Head of caudate nucleus (tissue), 42 donors: ENCODE results near the gene PITPNC1.

Experiments used
- DNase-seq, 42 donors: peaks; one replicate each; pipeline versions ENCODE4 v3.0.0 to v3.0.0-alpha.2; 2020 to 2021; ENCODE audit warnings: mixed read lengths in 7 of 42
- intact Hi-C: fragments of 100-400 bp; cut with DNase I; formaldehyde crosslinking; loops from one replicate; pipeline ENCODE4 v1.15.0; 2022

Gene PITPNC1

GRCh38 chr17:67517325-67517724, 140.2 kb downstream of the PITPNC1 start:
- DNase-seq = no peak
- intact Hi-C loops = no loop called here

GRCh38 chr17:67518876-67519275, 141.8 kb downstream of the PITPNC1 start:
- intact Hi-C loops = no loop called here
- DNase-seq = no peak

GRCh38 chr17:67519801-67520251, 142.7 kb downstream of the PITPNC1 start:
- no peak for DNase-seq
- intact Hi-C loops = no loop called here

- peak in 1 of 42 donors; percentile 18 for DNase-seq
- intact Hi-C loops = no loop called here
Observed at GRCh38 chr17:67520252-67520906, 143.3 kb downstream of the PITPNC1 start.

GRCh38 chr17:67520916-67521774, 144.1 kb downstream of the PITPNC1 start:
- intact Hi-C loops = no loop called here
- no peak for DNase-seq

DNA sequence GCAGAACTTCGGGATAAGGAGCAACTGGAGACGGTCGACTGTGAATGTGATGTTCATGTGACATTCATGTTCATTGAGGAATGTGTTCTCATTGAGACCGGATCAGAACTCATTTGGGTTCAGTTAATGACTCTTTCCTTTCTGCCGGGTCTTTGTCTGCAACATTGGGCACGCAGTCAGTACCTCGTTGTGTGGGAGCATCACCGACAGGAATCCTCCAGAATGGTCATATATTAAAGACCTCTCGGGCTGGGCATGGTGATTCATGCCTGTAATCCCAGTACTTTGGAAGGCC, 144.6 kb downstream of the PITPNC1 start:
- no peak for DNase-seq
- intact Hi-C loops = no loop called here

GRCh38 chr17:67523101-67523500, 146.0 kb downstream of the PITPNC1 start:
- intact Hi-C loops = no loop called here
- DNase-seq = no peak

DNA sequence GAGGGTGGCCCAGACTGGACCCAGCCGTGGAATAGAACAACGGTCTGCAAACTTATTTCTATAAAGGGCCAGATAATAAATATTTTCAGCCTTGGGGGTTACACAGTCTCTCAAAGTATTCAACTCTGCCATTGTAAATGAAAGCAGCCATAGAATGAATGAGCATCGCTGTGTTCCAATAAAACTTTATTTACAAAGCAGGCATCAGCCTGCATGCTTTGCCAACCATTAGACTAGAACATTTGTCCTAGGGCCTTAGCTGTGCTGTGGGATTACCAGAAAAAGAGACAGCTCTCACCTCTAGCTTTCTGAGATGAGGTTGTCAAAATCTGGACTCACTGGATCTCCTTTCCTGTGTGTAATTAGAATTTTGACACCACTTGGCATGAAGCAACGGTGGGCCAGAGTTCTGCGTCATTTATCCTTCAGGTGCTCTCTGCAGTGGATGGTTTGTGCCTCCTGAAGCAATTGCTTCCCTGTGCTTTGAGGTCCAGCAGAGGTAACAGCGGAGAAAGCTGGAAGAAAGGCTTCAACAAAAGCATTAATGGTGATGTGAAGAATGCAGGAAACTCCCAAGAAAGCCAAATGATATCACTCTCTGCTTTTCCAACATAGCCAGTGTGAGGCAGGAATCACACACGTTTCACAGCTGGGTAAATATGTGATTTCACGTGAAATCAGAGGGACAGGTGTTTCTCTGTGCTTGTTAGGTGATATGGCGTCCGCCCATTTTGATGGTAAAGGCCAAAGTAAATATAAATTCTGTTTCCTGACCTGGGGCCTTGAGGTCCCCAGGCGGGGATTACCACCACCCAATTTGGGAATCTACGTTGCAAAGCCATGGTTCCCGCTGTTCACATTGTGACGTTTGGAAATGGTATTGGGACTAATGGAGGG, 148.4 kb downstream of the PITPNC1 start:
- DNase-seq = no peak
- intact Hi-C loops = no loop called here

GRCh38 chr17:67526700-67527099, 149.6 kb downstream of the PITPNC1 start:
- intact Hi-C loops = no loop called here
- peak in 18 of 42 donors; percentile 30 to 74 (median 47) for DNase-seq

DNA sequence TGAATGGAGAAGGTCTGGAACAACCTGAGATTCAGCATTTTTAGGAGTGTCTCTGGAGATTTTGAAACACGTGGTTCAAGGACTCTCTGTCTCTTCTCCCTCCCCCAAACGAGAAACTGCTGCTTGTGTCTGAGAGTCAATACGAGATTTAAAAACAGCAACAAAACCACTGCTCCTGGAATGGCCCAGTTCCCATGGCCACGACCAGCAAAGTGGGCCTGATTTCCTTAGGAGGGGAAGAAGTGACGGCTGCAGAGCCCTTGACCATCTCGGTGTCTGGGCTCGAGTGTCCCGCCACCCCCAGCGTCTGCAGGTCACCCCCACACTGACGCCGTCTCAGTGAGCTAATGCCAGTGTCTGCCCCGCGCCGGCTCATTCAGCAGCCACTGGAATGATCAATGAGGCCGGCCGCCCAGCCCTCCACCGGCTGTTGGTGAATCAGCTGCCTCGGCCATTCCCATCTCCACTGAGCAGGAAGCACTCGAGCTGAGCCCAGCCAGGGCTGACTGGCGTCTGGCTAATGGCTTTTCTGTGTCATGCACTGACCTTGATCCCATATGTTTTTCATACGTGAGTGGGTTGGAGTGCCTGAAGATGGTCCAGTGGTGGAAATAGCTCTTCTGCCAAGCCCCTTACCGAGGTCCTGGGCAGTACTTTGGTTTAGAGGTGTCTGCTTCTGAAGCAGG, 151.8 kb downstream of the PITPNC1 start:
- DNase-seq = peak; percentile 36 to 91 (median 72)
- intact Hi-C loops = no loop called here

- intact Hi-C loops = no loop called here
- peak in 23 of 42 donors; percentile 28 to 72 (median 47) for DNase-seq
Observed at GRCh38 chr17:67531291-67531690, 154.2 kb downstream of the PITPNC1 start.

GRCh38 chr17:67532326-67532871, 155.3 kb downstream of the PITPNC1 start:
- DNase-seq = peak in 13 of 42 donors; percentile 10 to 70 (median 37)
- intact Hi-C loops = no loop called here

DNA sequence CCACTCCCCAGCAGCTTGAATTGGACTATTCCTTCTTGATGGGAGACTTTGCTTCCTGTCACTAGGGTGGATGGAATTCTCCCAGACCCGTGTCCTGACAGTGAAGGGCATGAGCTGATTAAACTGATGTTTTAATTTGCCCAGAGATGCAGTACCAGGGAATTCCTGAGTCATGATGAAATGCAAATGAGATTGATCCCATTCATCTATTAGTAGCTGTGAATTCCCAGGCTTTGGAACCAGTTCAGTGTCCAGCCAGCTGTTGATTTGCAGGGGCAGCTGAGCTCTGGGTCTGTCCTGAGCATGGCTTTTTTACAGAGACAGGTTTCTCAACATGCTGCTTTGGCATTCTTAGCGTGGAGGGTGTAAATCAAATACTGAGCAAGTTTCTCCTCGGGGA, 157.9 kb downstream of the PITPNC1 start:
- no peak for DNase-seq
- intact Hi-C loops = no loop called here

GRCh38 chr17:67542219-67543114, 165.4 kb downstream of the PITPNC1 start:
- peak in 2 of 42 donors; percentile 10 to 22 for DNase-seq
- intact Hi-C loops = no loop called here

- DNase-seq = peak in 20 of 42 donors; percentile 17 to 77 (median 41)
- intact Hi-C loops = no loop called here
Observed at GRCh38 chr17:67544364-67544955, 167.4 kb downstream of the PITPNC1 start.

- DNase-seq = peak in 22 of 42 donors; percentile 19 to 81 (median 46)
- intact Hi-C loops = no loop called here
Observed at GRCh38 chr17:67546578-67547527, 169.8 kb downstream of the PITPNC1 start.
